Activated naive CD8-positive, alpha-beta T cell (primary cell): ENCODE results near the gene JMJD8.

Source experiments
- H3K27ac Mint-ChIP-seq: one replicate; pipeline ENCODE4 v1.8.0; 2021; ENCODE audit warnings: mixed read lengths
- H3K27me3 Mint-ChIP-seq: one replicate; pipeline ENCODE4 v1.8.0; 2021; ENCODE audit warnings: mixed read lengths
- H3K36me3 Mint-ChIP-seq: one replicate; pipeline ENCODE4 v1.8.0; 2021; ENCODE audit warnings: mixed read lengths
- H3K4me1 Mint-ChIP-seq: one replicate; pipeline ENCODE4 v1.8.0; 2021; ENCODE audit warnings: low read depth, mixed read lengths
- H3K4me3 Mint-ChIP-seq: one replicate; pipeline ENCODE4 v1.8.0; 2021; ENCODE audit warnings: mild to moderate bottlenecking, mixed read lengths
- H3K9me3 Mint-ChIP-seq: one replicate; pipeline ENCODE4 v1.8.0; 2021; ENCODE audit warnings: low read depth, mixed read lengths

JMJD8 gene

GRCh38 chr16:643050-643368, 41.1 kb downstream of the JMJD8 start:
- Mint-ChIP-seq H3K36me3 (no peaks in the 10 kb centered on the region), H3K9me3 (no peaks in the 10 kb centered on the region), H3K27ac (peak overlapping the region; percentile 16), H3K4me1 (peaks cover 17% of the 10 kb centered on the region), H3K4me3 (peak overlapping the region; percentile 78), H3K27me3 (no peaks in the 10 kb centered on the region)

- peak overlapping the region; percentile 78 for H3K4me3 Mint-ChIP-seq
- no peaks in the 10 kb centered on the region for H3K9me3 Mint-ChIP-seq
- H3K27me3 Mint-ChIP-seq = no peaks in the 10 kb centered on the region
- peaks cover 15% of the 10 kb centered on the region for H3K4me1 Mint-ChIP-seq
- no peaks in the 10 kb centered on the region for H3K36me3 Mint-ChIP-seq
- peak overlapping the region; percentile 16 for H3K27ac Mint-ChIP-seq
These were observed 41.7 kb downstream of the JMJD8 start for GRCh38 chr16:642189-643049.

- H3K4me1 Mint-ChIP-seq = peaks cover 17% of the 10 kb centered on the region
- H3K36me3 Mint-ChIP-seq = no peaks in the 10 kb centered on the region
- no peaks in the 10 kb centered on the region for H3K27me3 Mint-ChIP-seq
- no peaks in the 10 kb centered on the region for H3K9me3 Mint-ChIP-seq
- peak within 1 kb of the TSS; percentile 78 for H3K4me3 Mint-ChIP-seq
- peak within 1 kb of the TSS; percentile 16 for H3K27ac Mint-ChIP-seq
These were observed 42.6 kb downstream of the JMJD8 start, which contains the start of gene MCRIP2 for GRCh38 chr16:641326-642188. Gene MCRIP2, plus strand, starts transcription at chr16:641828. Its CDS starts 164 bp downstream, at chr16:641992.

GRCh38 chr16:640614-641013, 43.5 kb downstream of the JMJD8 start:
- Mint-ChIP-seq H3K27ac (no peak overlapping the region), H3K4me1 (peaks cover 19% of the 10 kb centered on the region), H3K9me3 (no peaks in the 10 kb centered on the region), H3K27me3 (no peaks in the 10 kb centered on the region), H3K36me3 (no peaks in the 10 kb centered on the region), H3K4me3 (peak overlapping the region; percentile 49)

DNA sequence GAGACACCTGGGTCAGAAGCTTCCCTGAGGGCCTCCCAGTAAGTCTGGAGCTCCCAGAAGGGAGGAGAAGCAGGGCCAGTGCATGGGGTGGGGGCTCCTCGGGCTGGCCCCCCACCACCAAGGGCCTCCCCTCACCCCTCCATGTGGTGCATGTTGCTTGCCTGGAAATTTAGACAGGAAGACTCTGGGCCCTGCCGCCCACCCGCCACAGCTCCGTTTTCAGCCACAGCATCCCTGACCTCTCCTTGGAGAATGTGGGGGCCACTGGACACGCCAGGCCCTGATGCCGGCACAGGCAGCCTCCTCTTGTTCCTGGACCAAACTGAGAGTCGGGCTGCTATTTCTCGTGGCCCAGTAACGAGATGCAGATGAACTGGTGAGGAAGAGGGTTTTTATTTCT, 45.3 kb downstream of the JMJD8 start:
- Mint-ChIP-seq H3K27me3 (no peaks in the 10 kb centered on the region), H3K4me3 (no peak overlapping the region), H3K9me3 (no peaks in the 10 kb centered on the region), H3K27ac (no peak overlapping the region), H3K36me3 (no peaks in the 10 kb centered on the region), H3K4me1 (peaks cover 11% of the 10 kb centered on the region)

- H3K27ac Mint-ChIP-seq = no peak overlapping the region
- H3K36me3 Mint-ChIP-seq = no peaks in the 10 kb centered on the region
- H3K9me3 Mint-ChIP-seq = no peaks in the 10 kb centered on the region
- peak overlapping the region; percentile 13 for H3K4me3 Mint-ChIP-seq
- no peaks in the 10 kb centered on the region for H3K27me3 Mint-ChIP-seq
- H3K4me1 Mint-ChIP-seq = peaks cover 9% of the 10 kb centered on the region
These were observed 46.0 kb downstream of the JMJD8 start for GRCh38 chr16:638034-638543.

DNA sequence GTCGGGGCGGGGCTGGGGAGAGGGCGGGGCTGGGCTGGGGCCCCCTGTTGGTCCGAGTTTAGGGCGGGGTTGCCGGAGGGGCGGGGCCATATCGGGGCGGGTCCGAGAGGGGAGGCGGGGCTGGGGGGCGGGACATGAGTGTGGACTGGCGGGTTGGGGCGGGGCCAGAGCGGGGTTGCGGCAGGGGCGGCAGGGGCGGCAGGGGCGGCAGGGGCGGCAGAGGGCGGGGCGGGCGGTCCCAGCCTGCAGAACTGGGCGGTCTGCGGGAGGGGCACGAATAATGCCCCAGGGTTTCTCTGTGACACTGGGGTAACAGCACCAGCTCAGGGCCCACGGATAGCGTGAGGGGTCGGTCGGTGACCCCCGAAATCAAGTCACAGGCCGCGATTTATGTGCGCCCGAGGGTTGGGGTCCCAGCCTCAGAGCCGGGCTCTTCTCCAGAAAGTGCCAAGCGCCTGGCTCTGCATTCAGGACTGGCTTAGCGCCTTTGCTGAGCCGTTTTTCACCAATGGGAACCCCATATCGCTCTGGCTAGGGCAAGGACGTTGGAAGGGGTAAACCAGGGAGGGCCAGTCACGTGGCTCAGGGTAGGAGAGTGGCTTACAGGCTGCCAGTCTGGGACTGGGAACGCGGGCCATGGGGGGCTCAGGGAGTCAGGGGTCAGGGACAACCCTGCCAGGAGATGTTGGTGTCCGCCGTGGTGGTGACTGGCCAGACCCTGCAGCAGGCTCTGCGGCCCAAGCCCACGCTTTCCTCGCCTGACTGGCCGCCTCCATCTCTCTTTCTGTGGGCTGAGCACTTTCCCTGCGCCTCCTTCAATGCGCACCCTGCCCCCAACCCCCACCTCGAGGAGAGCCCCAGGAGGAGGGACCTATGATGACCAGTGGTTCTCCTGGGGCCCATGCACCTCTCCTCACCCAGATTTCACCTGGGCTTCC, 46.8 kb downstream of the JMJD8 start:
- Mint-ChIP-seq H3K4me3 (peak overlapping the region; percentile 86), H3K27me3 (no peaks in the 10 kb centered on the region), H3K36me3 (no peaks in the 10 kb centered on the region), H3K27ac (peak overlapping the region; percentile 97), H3K9me3 (no peaks in the 10 kb centered on the region), H3K4me1 (peaks cover 7% of the 10 kb centered on the region)

- no peaks in the 10 kb centered on the region for H3K9me3 Mint-ChIP-seq
- peak within 1 kb of the TSS; percentile 86 for H3K4me3 Mint-ChIP-seq
- H3K4me1 Mint-ChIP-seq = peaks cover 7% of the 10 kb centered on the region
These were observed 47.7 kb downstream of the JMJD8 start, which contains the start of gene METTL26 for GRCh38 chr16:636206-637080. Gene METTL26, minus strand, starts transcription at chr16:636305. Its CDS starts 15 bp downstream, at chr16:636290.

GRCh38 chr16:635573-636205, 48.4 kb downstream of the JMJD8 start:
- Mint-ChIP-seq H3K9me3 (no peaks in the 10 kb centered on the region), H3K4me1 (peaks cover 7% of the 10 kb centered on the region), H3K36me3 (no peaks in the 10 kb centered on the region), H3K27me3 (no peaks in the 10 kb centered on the region), H3K27ac (no peak overlapping the region), H3K4me3 (peak overlapping the region; percentile 63)

More at GRCh38 chr16:636206-637080, 47.7 kb downstream of the JMJD8 start, which contains the start of gene METTL26:
- H3K27me3 Mint-ChIP-seq = no peaks in the 10 kb centered on the region
- H3K27ac Mint-ChIP-seq = peak within 1 kb of the TSS; percentile 97
- no peaks in the 10 kb centered on the region for H3K36me3 Mint-ChIP-seq

- Mint-ChIP-seq H3K9me3 (no peaks in the 10 kb centered on the region), H3K4me3 (peak overlapping the region; percentile 68), H3K4me1 (peaks cover 7% of the 10 kb centered on the region), H3K27ac (no peak overlapping the region), H3K36me3 (no peaks in the 10 kb centered on the region), H3K27me3 (no peaks in the 10 kb centered on the region)
These were observed 49.1 kb downstream of the JMJD8 start for GRCh38 chr16:634996-635395.

GRCh38 chr16:634051-634670, 50.0 kb downstream of the JMJD8 start:
- peaks cover 7% of the 10 kb centered on the region for H3K4me1 Mint-ChIP-seq
- peak overlapping the region; percentile 68 for H3K4me3 Mint-ChIP-seq
- no peaks in the 10 kb centered on the region for H3K9me3 Mint-ChIP-seq
- no peak overlapping the region for H3K27ac Mint-ChIP-seq
- H3K36me3 Mint-ChIP-seq = no peaks in the 10 kb centered on the region
- no peaks in the 10 kb centered on the region for H3K27me3 Mint-ChIP-seq

GRCh38 chr16:633336-634050, 50.6 kb downstream of the JMJD8 start:
- H3K4me3 Mint-ChIP-seq = no peak overlapping the region
- no peaks in the 10 kb centered on the region for H3K27me3 Mint-ChIP-seq
- no peak overlapping the region for H3K27ac Mint-ChIP-seq
- peaks cover 7% of the 10 kb centered on the region for H3K4me1 Mint-ChIP-seq
- no peaks in the 10 kb centered on the region for H3K9me3 Mint-ChIP-seq
- no peaks in the 10 kb centered on the region for H3K36me3 Mint-ChIP-seq
